Renal pelvis (tissue), 12 donors: ENCODE results near the gene FGD5. TPM values are rescaled to one million over a fixed set of nuclear protein-coding genes. Genes with fewer than 3 reads are reported as not detected.

ENCODE experiments used
- DNase-seq: peaks from one replicate; pipeline ENCODE4 v3.0.0-alpha.2; 2013
- long read RNA-seq, 16 experiments: transcript quantifications; one replicate each; lab custom pipeline, GENCODE V29; 2026
- polyA plus RNA-seq, 3 donors: library from polyadenylated mRNA; unstranded; fragments of 120-200 nt; gene quantifications; one replicate each; pipeline ENCODE4 v1.2.1, GENCODE V29; 2013; ENCODE audit not compliant: insufficient read length in 3 of 3

Gene FGD5, protein sequence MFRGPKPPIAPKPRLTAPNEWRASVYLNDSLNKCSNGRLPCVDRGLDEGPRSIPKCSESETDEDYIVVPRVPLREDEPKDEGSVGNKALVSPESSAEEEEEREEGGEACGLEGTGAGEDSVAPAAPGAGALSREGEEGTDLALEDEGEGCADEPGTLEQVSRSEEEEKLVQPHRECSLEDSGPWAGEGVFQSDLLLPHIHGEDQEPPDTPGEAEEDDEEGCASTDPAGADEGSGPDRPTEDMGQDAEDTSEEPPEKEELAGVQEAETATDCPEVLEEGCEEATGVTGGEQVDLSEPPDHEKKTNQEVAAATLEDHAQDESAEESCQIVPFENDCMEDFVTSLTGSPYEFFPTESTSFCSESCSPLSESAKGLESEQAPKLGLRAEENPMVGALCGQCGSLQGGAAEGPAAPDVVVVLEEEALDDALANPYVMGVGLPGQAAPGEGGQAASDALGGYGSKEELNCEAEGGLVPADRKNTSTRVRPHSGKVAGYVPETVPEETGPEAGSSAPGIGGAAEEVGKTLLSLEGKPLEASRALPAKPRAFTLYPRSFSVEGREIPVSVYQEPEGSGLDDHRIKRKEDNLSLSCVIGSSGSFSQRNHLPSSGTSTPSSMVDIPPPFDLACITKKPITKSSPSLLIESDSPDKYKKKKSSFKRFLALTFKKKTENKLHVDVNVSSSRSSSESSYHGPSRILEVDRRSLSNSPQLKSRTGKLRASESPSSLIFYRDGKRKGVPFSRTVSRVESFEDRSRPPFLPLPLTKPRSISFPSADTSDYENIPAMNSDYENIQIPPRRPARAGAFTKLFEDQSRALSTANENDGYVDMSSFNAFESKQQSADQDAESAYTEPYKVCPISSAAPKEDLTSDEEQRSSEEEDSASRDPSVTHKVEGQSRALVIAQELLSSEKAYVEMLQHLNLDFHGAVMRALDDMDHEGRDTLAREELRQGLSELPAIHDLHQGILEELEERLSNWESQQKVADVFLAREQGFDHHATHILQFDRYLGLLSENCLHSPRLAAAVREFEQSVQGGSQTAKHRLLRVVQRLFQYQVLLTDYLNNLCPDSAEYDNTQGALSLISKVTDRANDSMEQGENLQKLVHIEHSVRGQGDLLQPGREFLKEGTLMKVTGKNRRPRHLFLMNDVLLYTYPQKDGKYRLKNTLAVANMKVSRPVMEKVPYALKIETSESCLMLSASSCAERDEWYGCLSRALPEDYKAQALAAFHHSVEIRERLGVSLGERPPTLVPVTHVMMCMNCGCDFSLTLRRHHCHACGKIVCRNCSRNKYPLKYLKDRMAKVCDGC (N-terminal part only)
- 10 to 100 TPM; 20.2 to 25.5 (median 23.9) TPM for polyA plus RNA-seq
- long read RNA-seq, donor 1, partial matches to known transcripts, result 0 of 2 reads
- long read RNA-seq, donor 1, other reads (novel, unspliced or antisense), result 0 of 2 reads
- long read RNA-seq, donor 2, full-length matches to known transcripts, result 10 of 10 reads
- long read RNA-seq, donor 2, partial matches to known transcripts, result 0 of 10 reads
- long read RNA-seq, donor 2, other reads (novel, unspliced or antisense), result 0 of 10 reads
- long read RNA-seq, donor 3, full-length matches to known transcripts, result 6 of 6 reads
- long read RNA-seq, donor 3, partial matches to known transcripts, result 0 of 6 reads
- long read RNA-seq, donor 3, other reads (novel, unspliced or antisense), result 0 of 6 reads
- long read RNA-seq, donor 4, partial matches to known transcripts, result 0 of 2 reads
- long read RNA-seq, donor 4, other reads (novel, unspliced or antisense), result 0 of 2 reads
- long read RNA-seq, donor 5, full-length matches to known transcripts, result 5 of 5 reads
- long read RNA-seq, donor 5, partial matches to known transcripts, result 0 of 5 reads
- long read RNA-seq, donor 5, other reads (novel, unspliced or antisense), result 0 of 5 reads
- long read RNA-seq, donor 6, full-length matches to known transcripts, result 5 of 5 reads
- long read RNA-seq, donor 6, partial matches to known transcripts, result 0 of 5 reads
- long read RNA-seq, donor 6, other reads (novel, unspliced or antisense), result 0 of 5 reads
- long read RNA-seq, donor 7, full-length matches to known transcripts, result 6 of 15 reads
- long read RNA-seq, donor 7, partial matches to known transcripts, result 9 of 15 reads
- long read RNA-seq, donor 7, other reads (novel, unspliced or antisense), result 0 of 15 reads
- long read RNA-seq, donor 8, full-length matches to known transcripts, result 7 of 7 reads
- long read RNA-seq, donor 8, partial matches to known transcripts, result 0 of 7 reads
- long read RNA-seq, donor 8, other reads (novel, unspliced or antisense), result 0 of 7 reads
- long read RNA-seq, donor 9, full-length matches to known transcripts, result 6 of 6 reads
- long read RNA-seq, donor 9, partial matches to known transcripts, result 0 of 6 reads
- long read RNA-seq, donor 9, other reads (novel, unspliced or antisense), result 0 of 6 reads
- long read RNA-seq, donor 10, full-length matches to known transcripts, result 10 of 21 reads
- long read RNA-seq, donor 10, partial matches to known transcripts, result 11 of 21 reads
- long read RNA-seq, donor 10, other reads (novel, unspliced or antisense), result 0 of 21 reads
- long read RNA-seq, donor 11, full-length matches to known transcripts, result 5 of 5 reads
- long read RNA-seq, donor 11, partial matches to known transcripts, result 0 of 5 reads
- long read RNA-seq, donor 11, other reads (novel, unspliced or antisense), result 0 of 5 reads
- long read RNA-seq, donor 12, full-length matches to known transcripts, result 1 of 1 reads
- long read RNA-seq, donor 12, partial matches to known transcripts, result 0 of 1 reads
- long read RNA-seq, donor 12, other reads (novel, unspliced or antisense), result 0 of 1 reads
- long read RNA-seq, donor 13, full-length matches to known transcripts, result 4 of 391 reads
- long read RNA-seq, donor 13, partial matches to known transcripts, result 387 of 391 reads
- long read RNA-seq, donor 13, other reads (novel, unspliced or antisense), result 0 of 391 reads
- long read RNA-seq, donor 14, result 0 reads
- long read RNA-seq, donor 15, partial matches to known transcripts, result 0 of 4 reads
- long read RNA-seq, donor 15, other reads (novel, unspliced or antisense), result 0 of 4 reads
- long read RNA-seq, donor 16, full-length matches to known transcripts, result 4 of 19 reads
- long read RNA-seq, donor 16, partial matches to known transcripts, result 15 of 19 reads
- long read RNA-seq, donor 16, other reads (novel, unspliced or antisense), result 0 of 19 reads

DNA sequence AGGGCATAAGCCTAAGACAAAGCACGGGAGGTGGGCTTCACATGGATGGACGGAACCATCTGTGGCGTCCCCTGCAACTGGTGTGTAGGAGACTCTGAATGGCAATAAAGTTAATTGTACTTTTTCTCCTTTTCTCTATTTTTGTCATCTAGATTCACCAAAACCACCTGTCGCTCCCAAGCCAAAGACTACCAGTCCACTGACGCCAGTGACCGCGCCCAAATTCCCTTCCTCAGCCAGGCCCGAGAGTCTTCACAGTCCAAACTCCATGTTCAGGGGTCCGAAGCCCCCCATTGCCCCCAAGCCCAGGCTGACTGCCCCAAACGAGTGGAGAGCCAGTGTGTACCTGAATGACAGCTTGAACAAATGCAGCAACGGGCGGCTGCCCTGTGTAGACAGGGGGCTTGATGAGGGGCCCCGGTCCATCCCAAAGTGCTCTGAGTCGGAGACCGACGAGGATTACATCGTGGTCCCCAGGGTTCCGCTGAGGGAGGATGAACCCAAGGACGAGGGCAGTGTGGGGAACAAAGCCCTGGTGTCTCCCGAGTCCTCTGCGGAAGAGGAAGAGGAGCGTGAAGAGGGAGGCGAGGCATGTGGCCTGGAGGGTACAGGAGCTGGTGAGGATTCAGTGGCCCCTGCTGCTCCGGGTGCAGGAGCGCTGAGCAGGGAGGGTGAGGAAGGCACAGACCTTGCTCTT lies at the start of gene FGD5:
FGD5 (plus strand) TSS at position 159 of the 697 bp plus-strand sequence; CDS start at position 269, 110 bp downstream.
- no peak for DNase-seq

DNA sequence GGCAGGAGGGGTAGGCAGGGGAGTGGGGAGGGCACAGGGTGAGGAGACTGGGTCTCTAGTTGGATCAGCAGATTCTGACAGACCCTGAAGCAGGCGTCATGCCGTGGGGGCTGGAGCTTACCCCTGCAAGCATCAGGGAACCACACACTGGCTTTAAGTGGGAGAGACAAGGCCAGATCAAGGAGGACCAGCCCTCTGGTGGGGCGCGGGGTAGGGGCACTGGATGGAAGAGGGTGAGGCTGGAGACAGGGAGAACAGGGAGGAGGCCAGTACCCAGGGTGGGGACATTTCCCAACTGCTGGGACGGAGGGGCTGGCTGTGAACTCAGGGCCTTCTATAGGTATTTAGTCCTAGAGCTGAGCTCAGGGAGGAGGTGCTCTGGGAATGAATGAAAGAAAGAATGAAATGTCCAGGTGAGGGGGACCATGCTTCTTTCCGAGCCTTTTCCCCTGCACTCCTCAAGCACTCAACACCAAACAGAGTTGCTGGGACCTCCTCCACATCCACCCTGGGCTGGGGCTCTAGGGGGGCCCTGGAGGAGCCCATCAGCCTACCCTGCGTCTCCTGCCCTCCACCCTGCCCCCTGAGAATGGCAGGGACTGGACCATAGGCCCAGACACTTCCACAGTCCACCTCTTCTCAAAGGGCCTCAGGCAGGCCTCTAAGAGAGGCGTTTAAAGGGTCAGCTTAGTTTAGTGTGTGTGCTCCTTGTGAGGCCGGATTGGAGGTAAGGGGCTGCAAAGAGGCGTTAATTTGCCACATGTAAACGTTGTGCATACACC lies 49.0 kb upstream of the FGD5 start:
- DNase-seq, result no peak

DNA sequence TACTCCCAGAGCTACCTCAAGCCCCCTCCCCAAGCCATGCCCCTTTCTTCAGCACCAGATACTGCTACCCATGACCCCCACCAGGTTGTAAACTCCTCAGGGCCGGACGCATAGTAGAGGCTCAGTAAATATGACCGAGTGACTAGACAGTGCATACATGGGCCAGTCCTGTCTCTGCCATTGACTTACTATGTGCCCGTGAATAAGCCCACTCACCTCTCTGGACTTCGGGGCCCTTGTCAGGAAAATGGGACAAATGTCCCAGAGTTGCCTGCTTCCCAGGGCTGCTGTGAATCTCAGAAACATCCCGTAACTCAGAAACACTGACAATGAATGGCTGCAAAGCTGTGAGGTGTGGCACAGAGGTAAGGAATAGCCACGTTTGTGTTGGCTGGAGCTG lies 48.2 kb upstream of the FGD5 start:
- DNase-seq, result no peak

DNA sequence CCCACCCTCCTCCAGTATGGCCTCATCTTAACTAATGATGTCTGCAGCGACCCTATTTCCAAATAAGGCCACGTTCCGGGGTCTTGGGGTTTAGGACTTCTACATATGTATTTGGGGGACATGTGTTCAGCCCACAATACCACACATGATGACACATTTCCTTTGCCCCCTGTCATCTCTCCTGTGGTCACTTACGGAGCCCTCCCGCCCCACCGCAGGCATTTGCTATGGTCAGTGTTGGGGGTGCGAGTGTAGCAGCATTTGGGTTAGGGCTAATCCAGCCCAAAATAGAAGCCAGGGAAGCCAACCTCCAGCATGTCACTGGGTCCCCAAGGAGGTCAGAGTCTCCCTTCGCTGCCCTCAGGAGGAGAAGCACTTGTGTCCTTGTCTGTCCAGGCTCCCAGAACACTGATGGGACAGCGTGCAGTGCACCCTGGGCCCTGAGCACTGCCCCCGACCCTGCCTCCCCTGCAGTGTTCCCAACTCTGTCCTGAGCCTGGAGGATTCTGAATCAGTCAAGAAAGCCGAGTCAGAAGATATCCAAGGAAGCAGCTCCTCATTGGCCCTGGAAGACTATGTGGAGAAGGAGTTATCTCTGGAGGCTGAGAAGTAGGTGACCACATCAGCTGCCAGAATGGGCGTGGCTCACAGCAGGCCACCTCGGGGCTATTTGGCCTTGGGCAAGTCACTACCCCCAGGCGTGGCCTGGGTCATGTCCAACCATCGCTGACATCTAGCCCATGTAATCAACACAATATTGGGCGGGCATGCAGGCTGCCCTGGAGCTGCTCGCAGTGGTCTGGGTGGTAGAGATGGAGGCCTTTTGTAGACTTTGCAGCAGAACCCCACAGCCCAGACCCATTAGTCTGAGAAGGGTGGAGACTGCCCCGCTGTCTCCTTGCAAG lies 46.9 kb upstream of the FGD5 start:
- DNase-seq, result no peak

DNA sequence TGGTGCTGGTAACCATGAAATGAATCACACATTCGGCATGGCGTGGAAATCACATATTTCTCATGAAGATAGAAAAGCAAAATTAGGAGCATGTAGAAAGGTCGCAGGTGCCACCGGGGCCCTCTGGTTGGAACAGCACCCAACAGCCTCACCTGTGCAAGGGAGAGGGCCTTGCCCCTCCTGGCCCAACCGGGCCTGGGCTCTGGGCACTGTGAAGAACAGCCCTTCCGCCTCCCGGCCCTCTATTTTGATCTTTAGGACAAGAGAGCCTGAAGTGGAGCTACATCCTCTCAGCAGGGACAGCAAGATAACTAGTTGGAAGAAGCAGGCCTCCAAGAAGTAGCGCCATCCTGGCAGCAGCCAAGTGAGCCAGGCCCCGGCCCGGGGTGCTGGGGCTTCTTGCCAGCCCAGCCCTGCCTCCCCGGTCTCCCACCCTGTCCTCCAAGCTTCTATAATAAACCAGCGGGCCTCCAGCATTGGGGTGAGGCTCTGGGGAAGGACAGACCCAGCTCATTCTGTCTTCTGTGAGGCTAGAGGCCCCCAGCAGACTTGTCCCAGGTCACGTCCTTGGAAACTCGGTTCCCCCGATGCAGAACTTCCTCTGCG lies 46.1 kb upstream of the FGD5 start:
- no peak for DNase-seq

DNA sequence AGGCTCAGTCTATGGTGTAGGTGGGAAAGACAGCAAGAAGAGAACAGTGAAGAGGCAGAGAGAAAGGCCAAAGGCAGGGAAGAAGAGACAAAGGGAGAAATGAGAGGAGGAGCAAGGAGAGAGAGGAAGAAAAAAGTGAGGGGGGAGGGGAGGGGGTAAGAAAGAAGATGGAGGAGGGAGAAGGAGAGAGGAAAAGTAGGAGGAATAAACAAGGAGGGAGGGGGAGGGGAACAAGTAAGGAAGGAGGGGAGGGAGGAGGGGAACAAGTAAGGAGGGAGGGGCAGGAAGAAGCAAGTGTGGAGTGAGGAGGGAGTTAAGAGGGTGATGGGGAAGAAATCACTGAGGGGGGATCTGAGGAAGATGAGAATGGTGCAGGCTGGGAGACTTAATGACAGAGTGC lies 45.5 kb upstream of the FGD5 start:
- no peak for DNase-seq

DNA sequence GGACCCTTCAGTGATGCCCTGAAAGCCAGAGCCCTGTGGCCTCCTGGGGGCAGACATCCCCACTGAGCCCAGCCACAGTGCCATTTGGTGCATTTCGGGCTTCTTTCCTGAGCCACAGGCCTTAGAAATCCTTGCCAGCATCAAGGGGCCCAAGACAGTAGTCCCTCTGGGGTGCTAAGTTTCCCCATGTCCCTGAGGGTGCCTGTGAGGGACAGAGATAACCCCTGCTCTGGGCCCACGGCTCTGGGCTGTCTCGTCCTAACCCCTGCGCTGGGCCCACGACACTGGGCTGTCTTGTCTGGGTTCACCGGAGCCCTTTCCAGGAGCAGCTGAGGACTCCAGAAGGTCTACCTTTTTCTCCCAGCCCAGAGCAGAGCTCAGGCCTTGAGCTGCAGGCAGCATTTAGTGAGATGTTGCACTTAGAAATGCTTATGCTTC lies 45.1 kb upstream of the FGD5 start:
- DNase-seq, result no peak

DNA sequence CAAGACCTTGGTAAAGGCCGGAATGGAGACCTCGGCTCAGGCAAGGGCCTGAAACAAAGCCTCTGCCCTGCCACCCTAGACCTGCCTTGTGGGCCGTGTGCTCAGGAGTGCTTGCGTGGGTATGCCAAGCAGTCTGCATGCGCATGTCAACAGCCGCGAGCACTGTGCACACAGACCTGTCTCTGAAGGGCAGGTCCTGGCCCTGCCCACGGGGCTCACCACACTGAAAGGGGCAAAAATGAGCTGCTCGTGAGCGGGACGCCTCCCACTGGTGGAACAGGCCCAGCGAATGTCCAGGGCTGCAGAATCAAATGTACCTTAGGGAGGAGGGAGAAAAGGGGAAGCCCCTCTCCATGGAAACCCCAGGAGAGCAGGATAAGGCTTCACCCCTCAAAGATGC lies 44.3 kb upstream of the FGD5 start:
- no peak for DNase-seq

DNA sequence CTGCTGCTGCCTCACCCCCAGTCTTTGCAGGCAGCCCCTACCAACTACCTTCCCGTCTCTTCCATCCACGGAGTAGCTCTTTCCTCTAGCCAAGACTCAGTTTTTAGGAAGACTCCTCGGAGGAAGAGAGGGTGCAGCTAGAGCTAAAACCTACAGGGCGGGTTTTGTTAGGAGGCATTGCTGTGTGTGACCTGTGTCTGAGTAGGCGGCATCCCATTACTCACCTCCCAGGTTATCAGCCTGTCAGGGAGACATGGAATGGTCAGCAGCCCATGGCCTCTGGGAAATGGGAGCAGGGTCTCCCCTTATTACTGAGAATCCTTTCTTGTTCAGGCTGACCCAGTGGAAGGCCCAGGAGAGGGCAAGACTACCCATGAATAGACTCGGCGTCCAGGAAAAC lies 43.8 kb upstream of the FGD5 start:
- DNase-seq, result no peak

DNA sequence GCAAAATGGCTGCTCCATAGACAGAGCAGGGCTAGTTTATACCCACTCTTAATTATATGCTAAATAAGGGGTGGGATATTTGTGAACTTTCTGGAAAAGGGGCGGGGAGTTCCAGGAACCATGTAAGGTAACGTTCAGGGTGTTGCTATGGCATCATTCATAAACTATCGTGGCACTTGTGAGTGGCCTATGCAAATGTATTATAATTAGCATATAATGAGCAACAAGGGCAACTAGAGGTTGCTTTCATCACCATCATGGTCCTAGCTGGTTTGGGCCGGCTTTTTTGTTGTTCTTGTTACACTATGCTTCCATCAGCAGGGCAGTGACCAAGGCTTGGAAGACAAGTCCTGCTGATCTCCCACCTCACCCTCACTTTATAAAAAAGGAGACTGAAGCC lies 43.2 kb upstream of the FGD5 start:
- no peak for DNase-seq

DNA sequence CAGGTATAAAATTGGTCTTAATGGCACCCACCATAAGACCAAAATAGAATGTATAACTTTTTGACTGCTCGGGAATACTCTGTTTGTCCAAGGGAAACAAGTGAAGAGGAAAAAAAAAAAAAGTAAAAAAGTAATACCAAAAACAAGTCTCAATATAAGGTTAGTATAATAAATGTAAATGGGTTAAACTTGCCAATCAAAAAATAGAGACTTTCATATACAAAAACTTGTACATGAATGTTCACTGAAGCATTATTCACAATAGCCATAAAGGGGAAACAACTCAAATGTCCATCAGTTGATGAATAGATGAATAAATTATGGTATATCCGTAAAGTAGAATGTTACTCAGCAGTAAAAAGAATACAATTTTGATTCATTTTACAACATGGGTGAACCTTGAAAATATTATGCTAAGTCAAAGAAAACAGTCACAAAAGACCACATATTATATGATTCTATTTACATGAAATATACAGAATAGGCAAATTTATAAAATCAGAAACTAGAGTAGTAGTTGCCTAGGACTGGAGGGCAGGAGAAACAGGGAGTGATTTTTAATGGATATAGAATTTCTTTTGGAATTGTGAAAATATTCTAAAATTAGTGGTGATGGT lies 39.6 kb upstream of the FGD5 start:
- no peak for DNase-seq

DNA sequence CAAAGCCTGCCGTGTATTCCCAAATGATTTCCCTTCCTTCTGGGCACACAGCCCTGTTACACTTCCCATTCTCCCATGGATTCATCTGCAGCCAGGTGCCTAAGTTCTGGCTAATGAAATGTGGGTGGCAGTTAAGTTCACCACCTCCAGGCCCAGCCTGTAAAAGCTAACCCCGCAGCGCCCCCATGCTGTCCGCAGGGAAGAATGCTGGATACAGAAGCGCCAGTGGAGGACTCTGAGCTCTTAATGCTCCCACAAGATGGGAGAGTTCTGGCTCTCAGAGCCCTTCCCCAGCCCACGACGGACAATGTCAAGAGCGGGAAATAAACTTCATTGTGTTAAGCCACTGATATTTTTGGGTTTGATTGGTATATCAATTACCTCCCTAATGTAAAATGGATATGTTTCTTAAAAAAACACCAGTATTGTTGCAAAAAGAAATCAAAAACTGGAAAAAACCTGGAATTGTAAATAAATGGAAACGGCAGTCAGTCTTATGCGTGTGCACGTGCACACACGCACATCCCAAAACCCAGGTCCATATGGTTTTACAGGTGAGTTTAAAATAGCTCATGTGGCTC lies 37.7 kb upstream of the FGD5 start:
- no peak for DNase-seq

DNA sequence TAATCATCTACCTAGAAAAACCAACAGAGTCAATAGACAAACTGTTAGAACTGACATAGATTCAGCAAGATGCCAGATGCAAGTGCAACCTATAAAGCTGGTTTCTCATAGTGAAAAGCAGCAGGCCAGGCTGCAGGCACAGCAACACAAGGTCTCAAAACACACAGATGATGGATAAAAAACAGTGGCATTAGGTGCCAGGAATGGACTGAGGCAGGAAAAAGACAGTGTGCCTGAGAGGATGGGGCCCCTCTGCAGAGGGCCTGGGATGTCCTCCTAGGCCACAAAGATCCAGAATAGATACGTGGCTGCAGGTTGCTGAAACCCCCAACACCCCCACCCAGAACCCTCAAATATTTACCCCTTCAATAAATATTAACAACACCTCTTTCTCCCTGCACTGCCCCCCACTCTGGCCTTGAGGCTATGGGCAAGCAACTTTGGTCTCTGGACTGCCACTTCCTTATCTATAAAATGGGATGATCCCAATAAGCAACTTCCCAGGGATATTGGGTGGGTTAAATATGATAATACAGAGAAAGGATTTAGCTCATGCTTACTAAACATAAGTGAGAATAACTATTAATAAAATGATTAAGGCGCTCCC lies 35.2 kb upstream of the FGD5 start:
- DNase-seq, result no peak
